Activated naive CD8-positive, alpha-beta T cell treated with anti-CD3 and anti-CD28 coated beads, Interleukin-2, amount 10 ng/mL, durations not matched to agents 7 days and 5 days (primary cell): ENCODE results near the gene SYT7. TPM values are rescaled to one million over a fixed set of nuclear protein-coding genes. Genes with fewer than 3 reads are reported as not detected.

Experiments used
- ATAC-seq: fragments of 150-1000 bp; cut with Tn5 transposase; one replicate; pipeline ENCODE4 v1.10.0; 2021; ENCODE audit warnings: low read depth, moderate library complexity
- POLR2A ChIA-PET: fragments of 350-600 bp; sonication (Branson Sonifier 250); formaldehyde crosslinking; loops from one replicate; lab custom pipeline; 2021; ENCODE audit warnings: antibody characterized with exemption; lab: Charles Lee
- DNase-seq: peaks from one replicate; pipeline ENCODE4 v3.0.0; 2021
- H3K27ac Mint-ChIP-seq: one replicate; pipeline ENCODE4 v1.8.0; 2022; ENCODE audit warnings: mild to moderate bottlenecking, mixed read lengths
- H3K27me3 Mint-ChIP-seq: one replicate; pipeline ENCODE4 v1.8.0; 2022; ENCODE audit warnings: mild to moderate bottlenecking, moderate library complexity, mixed read lengths
- H3K36me3 Mint-ChIP-seq: one replicate; pipeline ENCODE4 v1.8.0; 2021; ENCODE audit warnings: mild to moderate bottlenecking, mixed read lengths
- H3K4me1 Mint-ChIP-seq: one replicate; pipeline ENCODE4 v1.8.0; 2021; ENCODE audit warnings: mixed read lengths
- H3K4me3 Mint-ChIP-seq: one replicate; pipeline ENCODE4 v1.8.0; 2022; ENCODE audit warnings: mild to moderate bottlenecking, moderate library complexity, mixed read lengths
- H3K9me3 Mint-ChIP-seq: one replicate; pipeline ENCODE4 v1.8.0; 2021; ENCODE audit warnings: mixed read lengths
- total RNA-seq, 2 experiments: library from RNA; stranded (reverse); gene quantifications; one replicate each; pipeline ENCODE4 v1.2.3, GENCODE V29; 2021

The SYT7 gene
- total RNA-seq, 2 experiments from 2014 or later = not detected

GRCh38 chr11:61569701-61570100 is 11.2 kb downstream of the SYT7 start:
- Mint-ChIP-seq H3K36me3 (no peaks in the 10 kb centered on the region), H3K9me3 (no peaks in the 10 kb centered on the region), H3K4me1 (peaks cover 2% of the 10 kb centered on the region), H3K27me3 (peaks cover 15% of the 10 kb centered on the region), H3K4me3 (no peak overlapping the region), H3K27ac (no peak overlapping the region)
- no peak for DNase-seq
- POLR2A ChIA-PET = no interaction called here
- no peak for ATAC-seq

- no peaks in the 10 kb centered on the region for H3K9me3 Mint-ChIP-seq
- no peak overlapping the region for H3K27ac Mint-ChIP-seq
- DNase-seq (no peak), ATAC-seq (no peak)
- H3K4me3 Mint-ChIP-seq = no peak overlapping the region
- H3K27me3 Mint-ChIP-seq = peaks cover 15% of the 10 kb centered on the region
- POLR2A ChIA-PET = no interaction called here
- H3K36me3 Mint-ChIP-seq = no peaks in the 10 kb centered on the region
- peaks cover 2% of the 10 kb centered on the region for H3K4me1 Mint-ChIP-seq
These were observed 11.9 kb downstream of the SYT7 start for GRCh38 chr11:61569018-61569417.

GRCh38 chr11:61567286-61568061 is 13.4 kb downstream of the SYT7 start:
- peak; percentile 89 for ATAC-seq
- DNase-seq = peak; percentile 88
- POLR2A ChIA-PET = no interaction called here
- Mint-ChIP-seq H3K9me3 (no peaks in the 10 kb centered on the region), H3K4me3 (no peak overlapping the region), H3K4me1 (peaks cover 2% of the 10 kb centered on the region), H3K27me3 (peaks cover 15% of the 10 kb centered on the region), H3K36me3 (no peaks in the 10 kb centered on the region), H3K27ac (no peak overlapping the region)

GRCh38 chr11:61564936-61565696 is 15.8 kb downstream of the SYT7 start:
- POLR2A ChIA-PET = no interaction called here

GRCh38 chr11:61560751-61561150 is 20.1 kb downstream of the SYT7 start:
- Mint-ChIP-seq H3K9me3 (no peaks in the 10 kb centered on the region), H3K4me1 (no peaks in the 10 kb centered on the region), H3K27me3 (peaks cover 24% of the 10 kb centered on the region), H3K27ac (no peak overlapping the region), H3K4me3 (no peak overlapping the region), H3K36me3 (no peaks in the 10 kb centered on the region)
- POLR2A ChIA-PET = no interaction called here
- ATAC-seq = no peak
- DNase-seq = no peak

More at GRCh38 chr11:61564936-61565696, 15.8 kb downstream of the SYT7 start:
- Mint-ChIP-seq H3K4me1 (peaks cover 2% of the 10 kb centered on the region), H3K4me3 (no peak overlapping the region), H3K36me3 (no peaks in the 10 kb centered on the region), H3K27ac (no peak overlapping the region), H3K27me3 (peaks cover 15% of the 10 kb centered on the region), H3K9me3 (no peaks in the 10 kb centered on the region)
- DNase-seq = no peak
- no peak for ATAC-seq

GRCh38 chr11:61556621-61557020 is 24.3 kb downstream of the SYT7 start:
- Mint-ChIP-seq H3K27ac (no peak overlapping the region), H3K27me3 (peaks cover 42% of the 10 kb centered on the region), H3K36me3 (no peaks in the 10 kb centered on the region), H3K9me3 (no peaks in the 10 kb centered on the region), H3K4me1 (no peaks in the 10 kb centered on the region), H3K4me3 (no peak overlapping the region)
- ATAC-seq (no peak), DNase-seq (no peak)
- POLR2A ChIA-PET = no interaction called here

GRCh38 chr11:61555978-61556377 is 24.9 kb downstream of the SYT7 start:
- POLR2A ChIA-PET = no interaction called here
- peaks cover 42% of the 10 kb centered on the region for H3K27me3 Mint-ChIP-seq
- DNase-seq = no peak
- H3K27ac Mint-ChIP-seq = no peak overlapping the region
- H3K4me1 Mint-ChIP-seq = no peaks in the 10 kb centered on the region
- no peak for ATAC-seq
- no peaks in the 10 kb centered on the region for H3K9me3 Mint-ChIP-seq
- H3K36me3 Mint-ChIP-seq = no peaks in the 10 kb centered on the region
- no peak overlapping the region for H3K4me3 Mint-ChIP-seq

- Mint-ChIP-seq H3K36me3 (no peaks in the 10 kb centered on the region), H3K4me1 (no peaks in the 10 kb centered on the region), H3K4me3 (no peak overlapping the region), H3K27me3 (peaks cover 42% of the 10 kb centered on the region), H3K9me3 (no peaks in the 10 kb centered on the region), H3K27ac (no peak overlapping the region)
- POLR2A ChIA-PET = no interaction called here
- DNase-seq (no peak), ATAC-seq (no peak)
These were observed 25.6 kb downstream of the SYT7 start for GRCh38 chr11:61555051-61555969.

- Mint-ChIP-seq H3K36me3 (no peaks in the 10 kb centered on the region), H3K9me3 (no peaks in the 10 kb centered on the region), H3K27me3 (peaks cover 42% of the 10 kb centered on the region), H3K4me3 (no peak overlapping the region), H3K4me1 (no peaks in the 10 kb centered on the region), H3K27ac (no peak overlapping the region)
- DNase-seq (no peak), ATAC-seq (no peak)
- POLR2A ChIA-PET = no interaction called here
These were observed 26.5 kb downstream of the SYT7 start for GRCh38 chr11:61554172-61554988.

- peaks cover 41% of the 10 kb centered on the region for H3K27me3 Mint-ChIP-seq
- POLR2A ChIA-PET = no interaction called here
- ATAC-seq (no peak), DNase-seq (no peak)
- H3K9me3 Mint-ChIP-seq = no peaks in the 10 kb centered on the region
- H3K4me1 Mint-ChIP-seq = no peaks in the 10 kb centered on the region
- no peaks in the 10 kb centered on the region for H3K36me3 Mint-ChIP-seq
- no peak overlapping the region for H3K27ac Mint-ChIP-seq
- no peak overlapping the region for H3K4me3 Mint-ChIP-seq
These were observed 27.3 kb downstream of the SYT7 start for GRCh38 chr11:61553373-61554171.

GRCh38 chr11:61552108-61552635 is 28.7 kb downstream of the SYT7 start:
- Mint-ChIP-seq H3K27me3 (peaks cover 36% of the 10 kb centered on the region), H3K4me1 (no peaks in the 10 kb centered on the region), H3K36me3 (no peaks in the 10 kb centered on the region), H3K27ac (no peak overlapping the region), H3K4me3 (no peak overlapping the region), H3K9me3 (no peaks in the 10 kb centered on the region)
- POLR2A ChIA-PET = no interaction called here
- DNase-seq = no peak
- no peak for ATAC-seq

GRCh38 chr11:61551634-61552033 is 29.2 kb downstream of the SYT7 start:
- H3K36me3 Mint-ChIP-seq = no peaks in the 10 kb centered on the region
- POLR2A ChIA-PET = no interaction called here
- no peak overlapping the region for H3K4me3 Mint-ChIP-seq
- no peaks in the 10 kb centered on the region for H3K9me3 Mint-ChIP-seq
- peaks cover 31% of the 10 kb centered on the region for H3K27me3 Mint-ChIP-seq
- DNase-seq = no peak
- no peak overlapping the region for H3K27ac Mint-ChIP-seq
- no peak for ATAC-seq
- H3K4me1 Mint-ChIP-seq = no peaks in the 10 kb centered on the region
